ENCODE measurements around the gene TACO1.

Gene TACO1

GRCh38 chr17:63644846-63645245, 44.2 kb downstream of the TACO1 start:
- Histone ChIP-seq H3K9me3 (no peaks in the 10 kb centered on the region), H3K36me3 (peaks cover 6% of the 10 kb centered on the region), H3K4me3 (ENCODE audit: low read depth, low read length) (no peak overlapping the region), H3K4me1 (no peaks in the 10 kb centered on the region; the same call in 1 of the 2 replicates), H3K27me3 (no peaks in the 10 kb centered on the region)
- DNase-seq: no peak
- TF ChIP-seq CTCF (IDR thresholded peaks at IDR 0.05; ENCODE audit: low read depth, low read length): no peak

- no peak for TF ChIP-seq CTCF (IDR thresholded peaks at IDR 0.05; ENCODE audit: low read depth, low read length)
- Histone ChIP-seq H3K4me3 (ENCODE audit: low read depth, low read length) (no peak overlapping the region), H3K9me3 (no peaks in the 10 kb centered on the region), H3K27me3 (no peaks in the 10 kb centered on the region), H3K36me3 (peaks cover 6% of the 10 kb centered on the region), H3K4me1 (no peaks in the 10 kb centered on the region; the same call in 1 of the 2 replicates)
- no peak for DNase-seq
These were observed 45.2 kb downstream of the TACO1 start for GRCh38 chr17:63645775-63646487.

GRCh38 chr17:63646488-63646806, 45.8 kb downstream of the TACO1 start:
- no peak for TF ChIP-seq CTCF (IDR thresholded peaks at IDR 0.05; ENCODE audit: low read depth, low read length)
- Histone ChIP-seq H3K9me3 (no peaks in the 10 kb centered on the region), H3K4me1 (no peaks in the 10 kb centered on the region; the same call in 1 of the 2 replicates), H3K27me3 (no peaks in the 10 kb centered on the region), H3K36me3 (peaks cover 6% of the 10 kb centered on the region), H3K4me3 (ENCODE audit: low read depth, low read length) (no peak overlapping the region)
- no peak for DNase-seq

- Histone ChIP-seq H3K9me3 (no peaks in the 10 kb centered on the region), H3K36me3 (peaks cover 9% of the 10 kb centered on the region), H3K4me3 (ENCODE audit: low read depth, low read length) (no peak overlapping the region), H3K27me3 (no peaks in the 10 kb centered on the region), H3K4me1 (no peaks in the 10 kb centered on the region; the same call in 1 of the 2 replicates)
- DNase-seq: no peak
- no peak for TF ChIP-seq CTCF (IDR thresholded peaks at IDR 0.05; ENCODE audit: low read depth, low read length)
These were observed 46.5 kb downstream of the TACO1 start for GRCh38 chr17:63647065-63647725.

GRCh38 chr17:63647936-63648335, 47.2 kb downstream of the TACO1 start:
- peaks cover 16% of the 10 kb centered on the region for H3K36me3 ChIP-seq
- no peaks in the 10 kb centered on the region for H3K27me3 ChIP-seq
- TF ChIP-seq CTCF (IDR thresholded peaks at IDR 0.05; ENCODE audit: low read depth, low read length): no peak
- H3K4me3 ChIP-seq (ENCODE audit: low read depth, low read length): no peak overlapping the region
- no peak for DNase-seq
- no peaks in the 10 kb centered on the region for H3K9me3 ChIP-seq
- H3K4me1 ChIP-seq: no peaks in the 10 kb centered on the region; the same call in 1 of the 2 replicates

GRCh38 chr17:63649813-63650212, 49.1 kb downstream of the TACO1 start:
- no peak for DNase-seq
- no peak for TF ChIP-seq CTCF (IDR thresholded peaks at IDR 0.05; ENCODE audit: low read depth, low read length)
- no peaks in the 10 kb centered on the region; the same call in 1 of the 2 replicates for H3K4me1 ChIP-seq
- H3K9me3 ChIP-seq: no peaks in the 10 kb centered on the region
- H3K36me3 ChIP-seq: peaks cover 30% of the 10 kb centered on the region
- H3K4me3 ChIP-seq (ENCODE audit: low read depth, low read length): no peak overlapping the region
- H3K27me3 ChIP-seq: no peaks in the 10 kb centered on the region

Measured in BE2C (cell line).